H1 (cell line): ENCODE data around the gene SBF2. TPM values are rescaled to one million over a fixed set of nuclear protein-coding genes. Genes with fewer than 3 reads are reported as not detected.

Experiments
- ASH2L ChIP-seq: fragments of 200-600, 300-600 bp; sonication (generic); IDR thresholded peaks from one replicate; pipeline ENCODE4 v1.7.1; 2017; ENCODE audit warnings: low read length
- CHD1 ChIP-seq: IDR thresholded peaks from 2 replicates; pipeline ENCODE4 v1.6.1; 2012; ENCODE audit warnings: low read depth, low read length, improper control_type of control experiment
- FOSL1 ChIP-seq: IDR thresholded peaks from 2 replicates; pipeline ENCODE4 v1.6.1; 2011; ENCODE audit warnings: mild to moderate bottlenecking, low read depth, low read length, moderate library complexity; ENCODE audit not compliant: insufficient read depth
- GTF2F1 ChIP-seq: IDR thresholded peaks from 2 replicates; pipeline ENCODE4 v1.6.1; 2012; ENCODE audit warnings: low read depth, low read length, improper control_type of control experiment, borderline replicate concordance
- HDAC2 ChIP-seq, 2 experiments: fragments of 300-600 bp in 1 of 2; sonication (generic) in 1 of 2; IDR thresholded peaks; 2 replicates each; pipeline ENCODE4 v1.6.1; 2011 to 2012; ENCODE audit warnings: low read depth in 2 of 2, low read length in 2 of 2, mild to moderate bottlenecking in 2 of 2, moderate library complexity in 2 of 2, borderline replicate concordance in 1 of 2, inconsistent platforms in 1 of 2
- KDM5A ChIP-seq: fragments of 200-600 bp; IDR thresholded peaks from 2 replicates; pipeline ENCODE4 v1.7.1; 2012; ENCODE audit warnings: mild to moderate bottlenecking, low read length, inconsistent platforms, mixed read lengths
- TAF1 ChIP-seq: IDR thresholded peaks from 2 replicates; pipeline ENCODE4 v1.6.1; 2011; ENCODE audit warnings: mild to moderate bottlenecking, low read depth, low read length
- YY1 ChIP-seq: IDR thresholded peaks from 2 replicates; pipeline ENCODE4 v1.6.1; 2011; ENCODE audit warnings: low read depth, mild to moderate bottlenecking, low read length
- ZNF274 ChIP-seq: IDR thresholded peaks from 2 replicates; pipeline ENCODE4 v1.7.0; 2012; ENCODE audit warnings: low read length, borderline replicate concordance; ENCODE audit errors: extremely low read depth
- polyA plus RNA-seq, 7 experiments: library from polyadenylated mRNA; depleted of rRNA in 3 of 7; stranded (reverse) in 5 of 7; unstranded in 2 of 7; fragments of >200 nt in 5 of 7; fragments of 200-250 nt in 2 of 7; gene quantifications; 1 replicate in 5 of 7; 2 replicates in 1 of 7; 4 replicates in 1 of 7; pipeline versions ENCODE4 v1.2.1 to v1.2.3, GENCODE V29; 2011 to 2013; ENCODE audit warnings: missing spikeins in 2 of 7, mixed read lengths in 2 of 7
- total RNA-seq: library from RNA; stranded (reverse); fragmentation: NEBNext Ultra II Directional; extraction: Animal tissue kit (Norgen Biotek cat#: 25700); gene quantifications from 2 replicates; pipeline ENCODE4 v1.2.1, GENCODE V29; 2021

SBF2 gene
- total and polyA plus RNA-seq, 2 of the 8 experiments (the other 6 are each of a cell fraction or from before 2014, with no cell fraction given), result 36.7 to 50.5 TPM

DNA sequence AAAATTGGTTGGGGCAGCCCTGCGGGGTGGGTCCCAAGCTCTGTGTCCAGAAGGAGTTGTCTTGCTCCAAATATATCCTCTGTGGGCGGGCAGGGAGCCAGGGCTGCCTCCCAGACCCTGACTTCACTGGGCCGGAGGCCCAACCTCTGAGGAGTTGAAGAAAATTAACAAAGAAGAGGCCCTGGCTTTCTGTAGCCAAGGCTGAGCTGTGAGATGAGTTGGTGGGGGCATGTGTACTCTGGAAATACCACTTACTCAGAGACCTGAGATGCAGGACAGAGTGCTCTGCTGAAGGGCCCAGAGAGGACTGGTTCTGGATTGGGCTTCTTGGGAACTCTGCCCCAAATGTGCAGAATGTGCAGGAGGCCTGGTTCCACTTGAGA, 533.8 kb downstream of the SBF2 start (continued):
- TF ChIP-seq CHD1 (no peak), ASH2L (no peak), YY1 (no peak), GTF2F1 (no peak), KDM5A (no peak), TAF1 (no peak), HDAC2 (IDR thresholded peaks at IDR 0.05; ENCODE audit: borderline replicate concordance in 1 of 2, low read depth in 2 of 2, low read length in 2 of 2) (no peak), FOSL1 (no peak), ZNF274 (no peak)
